WTC11 (cell line): ENCODE measurements around the gene TIAL1. TPM values are rescaled to one million over a fixed set of nuclear protein-coding genes. Genes with fewer than 3 reads are reported as not detected.

Experiments
- ATAC-seq: fragments of 200-7000 bp; cut with Tn5 transposase; 2 replicates; pipeline ENCODE4 v1.10.0; 2021; ENCODE audit warnings: mild to moderate bottlenecking, moderate library complexity
- CTCF ChIA-PET: fragments of 300-600 bp; sonication (Branson Sonifier 250); formaldehyde crosslinking; loops from one replicate; lab custom pipeline; 2021; ENCODE audit warnings: antibody characterized with exemption; lab: Charles Lee
- POLR2A ChIA-PET: fragments of 350-600 bp; sonication (Branson Sonifier 250); formaldehyde crosslinking; loops from one replicate; lab custom pipeline; 2021; ENCODE audit warnings: antibody characterized with exemption; lab: Charles Lee
- DNase-seq: peaks from one replicate; pipeline ENCODE4 v3.0.0; 2021; ENCODE audit warnings: low spot score
- H3K27ac Mint-ChIP-seq: 2 replicates; pipeline ENCODE4 v1.8.0; 2021; ENCODE audit warnings: mixed read lengths
- H3K27me3 Mint-ChIP-seq: 2 replicates; pipeline ENCODE4 v1.8.0; 2021; ENCODE audit warnings: low read depth, mild to moderate bottlenecking, moderate library complexity, mixed read lengths
- H3K36me3 Mint-ChIP-seq: 2 replicates; pipeline ENCODE4 v1.8.0; 2021; ENCODE audit warnings: mixed read lengths
- H3K4me1 Mint-ChIP-seq: 2 replicates; pipeline ENCODE4 v1.8.0; 2022; ENCODE audit warnings: mixed read lengths
- H3K4me3 Mint-ChIP-seq: 2 replicates; pipeline ENCODE4 v1.8.0; 2021; ENCODE audit warnings: mild to moderate bottlenecking, moderate library complexity, mixed read lengths
- H3K9me3 Mint-ChIP-seq: 2 replicates; pipeline ENCODE4 v1.8.0; 2021; ENCODE audit warnings: mixed read lengths
- AFF4 ChIP-seq: sonication (generic); formaldehyde crosslinking; IDR thresholded peaks from 2 replicates; pipeline ENCODE4 v1.8.1; 2023; ENCODE audit warnings: mild to moderate bottlenecking, missing genetic modification reagents, borderline replicate concordance
- CBFB ChIP-seq: sonication (generic); formaldehyde crosslinking; IDR thresholded peaks from 2 replicates; pipeline ENCODE4 v1.8.1; 2022; ENCODE audit warnings: mild to moderate bottlenecking, low read depth, missing genetic modification reagents
- CDX4 ChIP-seq: fragments of 250-450 bp; sonication (Bioruptor Pico); IDR thresholded peaks from 2 replicates; pipeline ENCODE4 v1.9.0; 2021; ENCODE audit warnings: moderate library complexity, mild to moderate bottlenecking, inconsistent platforms, borderline replicate concordance
- EMX1 ChIP-seq: fragments of 250-450 bp; sonication (Bioruptor Pico); IDR thresholded peaks from 2 replicates; pipeline ENCODE4 v1.8.0; 2021; ENCODE audit warnings: mild to moderate bottlenecking
- ETV6 ChIP-seq: sonication (generic); formaldehyde crosslinking; IDR thresholded peaks from 2 replicates; pipeline ENCODE4 v1.8.1; 2022; ENCODE audit warnings: mild to moderate bottlenecking, missing genetic modification reagents
- FOXJ3 ChIP-seq: sonication (generic); formaldehyde crosslinking; IDR thresholded peaks from 2 replicates; pipeline ENCODE4 v1.9.0; 2021; ENCODE audit warnings: missing genetic modification reagents, mild to moderate bottlenecking, borderline replicate concordance
- FOXK1 ChIP-seq: sonication (generic); formaldehyde crosslinking; IDR thresholded peaks from 2 replicates; pipeline ENCODE4 v1.8.0; 2022; ENCODE audit warnings: mild to moderate bottlenecking, moderate library complexity, missing genetic modification reagents
- FOXP1 ChIP-seq: sonication (generic); formaldehyde crosslinking; IDR thresholded peaks from 2 replicates; pipeline ENCODE4 v1.8.0; 2022; ENCODE audit warnings: missing genetic modification reagents, mild to moderate bottlenecking, moderate library complexity, borderline replicate concordance
- GTF2I ChIP-seq: fragments of 250-450 bp; sonication (Bioruptor Pico); conservative IDR thresholded peaks from 2 replicates; pipeline ENCODE4 v1.4.0; 2021; ENCODE audit warnings: mild to moderate bottlenecking
- HMGA2 ChIP-seq: fragments of 250-450 bp; sonication (Bioruptor Pico); IDR thresholded peaks from 2 replicates; pipeline ENCODE4 v1.4.0; 2021; ENCODE audit warnings: mild to moderate bottlenecking, moderate library complexity
- JAZF1 ChIP-seq: fragments of 250-450 bp; sonication (Bioruptor Pico); IDR thresholded peaks from 2 replicates; pipeline ENCODE4 v1.9.0; 2021; ENCODE audit warnings: moderate library complexity, mild to moderate bottlenecking, inconsistent platforms
- KAT7 ChIP-seq: sonication (generic); formaldehyde crosslinking; IDR thresholded peaks from 2 replicates; pipeline ENCODE4 v1.8.1; 2023; ENCODE audit warnings: missing genetic modification reagents, mild to moderate bottlenecking, borderline replicate concordance
- RELA ChIP-seq: sonication (generic); formaldehyde crosslinking; IDR thresholded peaks from 2 replicates; pipeline ENCODE4 v1.8.1; 2022; ENCODE audit warnings: missing genetic modification reagents, mild to moderate bottlenecking, borderline replicate concordance
- STAT6 ChIP-seq: sonication (generic); formaldehyde crosslinking; conservative IDR thresholded peaks from 2 replicates; pipeline ENCODE4 v1.8.1; 2023; ENCODE audit warnings: mild to moderate bottlenecking, low read depth, missing genetic modification reagents, moderate library complexity
- TCF7 ChIP-seq: sonication (generic); formaldehyde crosslinking; IDR thresholded peaks from 2 replicates; pipeline ENCODE4 v1.8.0; 2022; ENCODE audit warnings: mild to moderate bottlenecking, low read depth, missing genetic modification reagents, moderate library complexity
- TEAD1 ChIP-seq: sonication (generic); formaldehyde crosslinking; IDR thresholded peaks from 2 replicates; pipeline ENCODE4 v1.8.0; 2022; ENCODE audit warnings: mild to moderate bottlenecking, missing genetic modification reagents
- TEAD4 ChIP-seq: sonication (generic); formaldehyde crosslinking; IDR thresholded peaks from 2 replicates; pipeline ENCODE4 v1.8.0; 2022; ENCODE audit warnings: mild to moderate bottlenecking, missing genetic modification reagents
- USF1 ChIP-seq: sonication (generic); formaldehyde crosslinking; IDR thresholded peaks from 2 replicates; pipeline ENCODE4 v1.8.0; 2022; ENCODE audit warnings: mild to moderate bottlenecking, missing genetic modification reagents
- ZNF416 ChIP-seq: fragments of 250-450 bp; sonication (Bioruptor Pico); IDR thresholded peaks from 2 replicates; pipeline ENCODE4 v1.9.0; 2021; ENCODE audit warnings: mild to moderate bottlenecking, inconsistent platforms
- ZNF512 ChIP-seq: sonication (generic); formaldehyde crosslinking; IDR thresholded peaks from 2 replicates; pipeline ENCODE4 v1.8.1; 2022; ENCODE audit warnings: missing genetic modification reagents, borderline replicate concordance
- total RNA-seq: library from RNA; stranded (reverse); gene quantifications from 3 replicates; pipeline ENCODE4 v1.2.3, GENCODE V29; 2021
- TF ChIP-seq, protein P1 (sequence below): sonication (generic); formaldehyde crosslinking; conservative IDR thresholded peaks from 2 replicates; pipeline ENCODE4 v1.8.1; 2022; ENCODE audit warnings: mild to moderate bottlenecking, missing genetic modification reagents
- TF ChIP-seq, protein P2 (sequence below): sonication (generic); formaldehyde crosslinking; IDR thresholded peaks from 2 replicates; pipeline ENCODE4 v1.8.1; 2022; ENCODE audit warnings: mild to moderate bottlenecking, moderate library complexity, missing genetic modification reagents

Gene TIAL1
- total RNA-seq, 1 experiment from 2014 or later: 170 TPM

DNA sequence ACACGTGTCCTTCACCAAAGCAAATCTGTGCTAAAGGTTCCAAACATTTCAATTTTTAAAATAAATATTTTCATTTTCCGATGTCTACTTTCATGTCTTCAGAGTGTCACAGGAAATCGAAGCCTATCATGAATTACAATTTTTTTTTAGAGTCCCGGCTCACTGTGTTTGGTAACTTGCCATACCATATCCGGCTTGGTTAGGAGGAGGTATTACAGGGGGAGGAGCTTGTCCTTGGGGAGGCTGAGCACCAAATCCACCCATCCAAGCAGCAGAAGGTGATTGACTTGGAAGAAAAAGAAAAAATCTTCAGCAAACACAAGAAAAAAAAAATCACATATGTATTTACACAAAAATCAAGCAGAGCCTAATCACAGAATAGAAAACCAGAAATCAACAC lies 21.3 kb downstream of the TIAL1 start:
- TF ChIP-seq ETV6 (CRISPR knock-in tag) (no peak), USF1 (no peak), RELA (CRISPR knock-in tag) (no peak), TEAD1 (CRISPR knock-in tag) (no peak), EMX1 (CRISPR knock-in tag) (no peak), CDX4 (CRISPR knock-in tag) (no peak), HMGA2 (CRISPR knock-in tag) (no peak), KAT7 (CRISPR knock-in tag) (no peak), FOXP1 (CRISPR knock-in tag) (no peak), ZNF416 (no peak), TCF7 (CRISPR knock-in tag) (no peak), FOXJ3 (CRISPR knock-in tag) (no peak), JAZF1 (CRISPR knock-in tag) (no peak), GTF2I (CRISPR knock-in tag) (no peak), CBFB (CRISPR knock-in tag) (no peak), ZNF512 (CRISPR knock-in tag) (no peak), FOXK1 (CRISPR knock-in tag) (no peak)
- TF ChIP-seq, protein P1, sequence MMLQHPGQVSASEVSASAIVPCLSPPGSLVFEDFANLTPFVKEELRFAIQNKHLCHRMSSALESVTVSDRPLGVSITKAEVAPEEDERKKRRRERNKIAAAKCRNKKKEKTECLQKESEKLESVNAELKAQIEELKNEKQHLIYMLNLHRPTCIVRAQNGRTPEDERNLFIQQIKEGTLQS (CRISPR knock-in tag): no peak
- TF ChIP-seq, all 79 proteins: peak for 0
- Mint-ChIP-seq H3K4me3 (no peak overlapping the region), H3K36me3 (peaks cover 58% of the 10 kb centered on the region), H3K4me1 (no peaks in the 10 kb centered on the region), H3K27ac (no peak overlapping the region), H3K27me3 (no peaks in the 10 kb centered on the region), H3K9me3 (no peaks in the 10 kb centered on the region)
- ChIA-PET POLR2A (interaction anchor here (0.5 kb wide), 1 partner anchor 22 kb away, joined by 4 read pairs; no protein-coding TSS in a partner anchor), CTCF (interaction anchor here (1.0 kb wide), 1 partner anchor 27 kb away, joined by 4 read pairs; no protein-coding TSS in a partner anchor)
- no peak for DNase-seq
- 0 out of 2 replicates have a peak, but pooled peaks have one; percentile 22 for ATAC-seq

- Mint-ChIP-seq H3K4me1 (no peaks in the 10 kb centered on the region), H3K9me3 (no peaks in the 10 kb centered on the region), H3K36me3 (peaks cover 3% of the 10 kb centered on the region; the same call in 1 of the 2 replicates), H3K27me3 (no peaks in the 10 kb centered on the region), H3K27ac (no peak overlapping the region), H3K4me3 (no peak overlapping the region)
- TF ChIP-seq TEAD4 (CRISPR knock-in tag): no peak
- ATAC-seq (no peak), DNase-seq (no peak)
- POLR2A ChIA-PET: no interaction called here
- CTCF ChIA-PET: no interaction called here
These were observed 28.8 kb downstream of the TIAL1 start for GRCh38 chr10:119567978-119568377.

GRCh38 chr10:119562097-119562496 lies 34.7 kb downstream of the TIAL1 start:
- ChIA-PET CTCF (no interaction called here), POLR2A (no interaction called here)
- no peak overlapping the region for H3K27ac Mint-ChIP-seq
- H3K27me3 Mint-ChIP-seq: no peaks in the 10 kb centered on the region
- H3K4me3 Mint-ChIP-seq: no peak overlapping the region
- no peak for DNase-seq
- peaks cover 3% of the 10 kb centered on the region; the same call in 1 of the 2 replicates for H3K36me3 Mint-ChIP-seq
- H3K4me1 Mint-ChIP-seq: no peaks in the 10 kb centered on the region
- ATAC-seq: no peak
- peaks cover 3% of the 10 kb centered on the region; the same call in 1 of the 2 replicates for H3K9me3 Mint-ChIP-seq
- no peak for TF ChIP-seq ETV6 (CRISPR knock-in tag)
- no peak for TF ChIP-seq FOXJ3 (CRISPR knock-in tag)
- TF ChIP-seq AFF4 (CRISPR knock-in tag): no peak
- TF ChIP-seq STAT6 (CRISPR knock-in tag): no peak
- TF ChIP-seq FOXK1 (CRISPR knock-in tag): no peak
- TF ChIP-seq, protein P2, sequence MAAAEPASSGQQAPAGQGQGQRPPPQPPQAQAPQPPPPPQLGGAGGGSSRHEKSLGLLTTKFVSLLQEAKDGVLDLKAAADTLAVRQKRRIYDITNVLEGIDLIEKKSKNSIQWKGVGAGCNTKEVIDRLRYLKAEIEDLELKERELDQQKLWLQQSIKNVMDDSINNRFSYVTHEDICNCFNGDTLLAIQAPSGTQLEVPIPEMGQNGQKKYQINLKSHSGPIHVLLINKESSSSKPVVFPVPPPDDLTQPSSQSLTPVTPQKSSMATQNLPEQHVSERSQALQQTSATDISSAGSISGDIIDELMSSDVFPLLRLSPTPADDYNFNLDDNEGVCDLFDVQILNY (CRISPR knock-in tag): no peak
